Esophagus squamous epithelium (tissue), 4 donors: ENCODE results near the gene GID8.

Source experiments
- CTCF ChIP-seq, 6 experiments: fragments of 450-650 bp in 4 of 6; fragments of 200-600 bp in 2 of 6; sonication (generic) in 2 of 6; IDR thresholded peaks; one replicate each; pipeline ENCODE4 v1.5.1; 2016 to 2019; ENCODE audit warnings: antibody characterized with exemption in 6 of 6, mild to moderate bottlenecking in 4 of 6, moderate library complexity in 4 of 6
- POLR2A ChIP-seq, 4 donors: fragments of 450-650 bp; IDR thresholded peaks; one replicate each; pipeline ENCODE4 v1.6.1; 2017; ENCODE audit warnings: antibody characterized with exemption in 4 of 4, mild to moderate bottlenecking in 4 of 4, moderate library complexity in 3 of 4

GRCh38 chr20:62972845-62973745 lies 35.1 kb downstream of the GID8 start:
- no peak for TF ChIP-seq CTCF (IDR thresholded peaks at IDR 0.05)
- no peak for TF ChIP-seq POLR2A (IDR thresholded peaks at IDR 0.05)
